A549 (cell line): ENCODE results near the gene KCNMA1. TPM values are rescaled to one million over a fixed set of nuclear protein-coding genes. Genes with fewer than 3 reads are reported as not detected.
A peak's percentile ranks its signal among the peaks of the same experiment; 100 is the strongest.

Experiments
- ATAC-seq, 2 experiments: fragments of 200-7000 bp in 1 of 2; fragments of >200 bp in 1 of 2; cut with Nextera tagmentation in 1 of 2; cut with Tn5 transposase in 1 of 2; 3 replicates each; pipeline versions ENCODE4 v1.8.0 to v1.9.1; 2018 to 2020; ENCODE audit warnings: mild to moderate bottlenecking in 1 of 2, moderate library complexity in 1 of 2
- CTCF ChIA-PET: fragments of 300-600 bp; sonication (Branson Sonifier 250); formaldehyde crosslinking; extraction: SDS; loops from one replicate; lab custom pipeline; 2021; ENCODE audit warnings: antibody characterized with exemption, inconsistent platforms; lab: Yijun Ruan, JAX
- POLR2A ChIA-PET: fragments of 350-600 bp; formaldehyde crosslinking; extraction: SDS; loops from one replicate; lab custom pipeline; 2021; ENCODE audit warnings: antibody characterized with exemption, inconsistent platforms; lab: Yijun Ruan, JAX
- DNase-seq, 2 experiments: peaks; one replicate each; pipeline versions ENCODE4 v3.0.0 to v3.0.0-alpha.2; 2011 to 2016; ENCODE audit warnings: low read depth in 1 of 2, low spot score in 1 of 2
- FAIRE-seq: peaks from 2 replicates; lab custom pipeline; 2011; peaks lifted over from hg19 to GRCh38; lab: Jason Lieb, UNC
- H3K27ac ChIP-seq, 2 experiments: fragments of >200 bp; sonication (Bioruptor Twin); formaldehyde crosslinking; 3 replicates each; pipeline ENCODE4 v1.5.1; 2016 to 2017
- H3K4me1 ChIP-seq: fragments of >200 bp; sonication (Bioruptor Twin); formaldehyde crosslinking; 3 replicates; pipeline ENCODE4 v1.6.1; 2016
- H3K4me2 ChIP-seq: fragments of >200 bp; sonication (Bioruptor Twin); formaldehyde crosslinking; 3 replicates; pipeline ENCODE4 v1.6.1; 2016
- H3K4me3 ChIP-seq: fragments of >200 bp; sonication (Bioruptor Twin); formaldehyde crosslinking; 3 replicates; pipeline ENCODE4 v1.5.1; 2016
- H3K9me3 ChIP-seq: fragments of >200 bp; sonication (Bioruptor Twin); formaldehyde crosslinking; 3 replicates; pipeline ENCODE4 v1.6.1; 2016
- BHLHE40 ChIP-seq: IDR thresholded peaks from 2 replicates; pipeline ENCODE4 v1.6.1; 2012; ENCODE audit warnings: low read depth, low read length, inconsistent platforms
- CBX8 ChIP-seq: fragments of 200-600 bp; sonication (generic); IDR thresholded peaks from 2 replicates; pipeline ENCODE4 v1.6.1; 2016
- CHD4 ChIP-seq: fragments of 200-600 bp; sonication (generic); IDR thresholded peaks from 2 replicates; pipeline ENCODE4 v1.6.1; 2016; ENCODE audit warnings: antibody characterized with exemption, mild to moderate bottlenecking, borderline replicate concordance
- CTCF ChIP-seq: fragments of >200 bp; sonication (Bioruptor Twin); formaldehyde crosslinking; IDR thresholded peaks from 3 replicates; pipeline ENCODE4 v1.5.1; 2016
- E2F6 ChIP-seq: IDR thresholded peaks from 2 replicates; pipeline ENCODE4 v1.6.1; 2012; ENCODE audit warnings: low read depth, borderline replicate concordance
- EHMT2 ChIP-seq: fragments of 200-600 bp; sonication (generic); IDR thresholded peaks from 2 replicates; pipeline ENCODE4 v1.6.1; 2016; ENCODE audit warnings: antibody characterized with exemption, low read depth, mild to moderate bottlenecking, moderate library complexity
- FOSL2 ChIP-seq, 2 experiments: fragments of 450-650 bp in 1 of 2; fragments of >200 bp in 1 of 2; sonication (Bioruptor Twin) in 1 of 2; formaldehyde crosslinking; IDR thresholded peaks; 2 replicates each; pipeline versions ENCODE4 v1.5.0 to v1.6.1; 2016 to 2020; ENCODE audit warnings: mild to moderate bottlenecking in 1 of 2, moderate library complexity in 1 of 2
- MAZ ChIP-seq: fragments of 150-350 bp; IDR thresholded peaks from 2 replicates; pipeline ENCODE4 v1.6.1; 2014; ENCODE audit warnings: antibody characterized with exemption, low read depth, low read length, borderline replicate concordance
- POLR2A ChIP-seq: IDR thresholded peaks from 2 replicates; pipeline ENCODE4 v1.6.1; 2012; ENCODE audit warnings: mild to moderate bottlenecking, low read length
- REST ChIP-seq: fragments of 200-600 bp; sonication (generic); IDR thresholded peaks from 2 replicates; pipeline ENCODE4 v1.6.1; 2016; ENCODE audit warnings: antibody characterized with exemption, mild to moderate bottlenecking, moderate library complexity
- RFX5 ChIP-seq: fragments of 450-650 bp; IDR thresholded peaks from 2 replicates; pipeline ENCODE4 v1.7.1; 2014; ENCODE audit warnings: antibody characterized with exemption, mild to moderate bottlenecking, moderate library complexity
- SREBF2 ChIP-seq: fragments of 450-650 bp; IDR thresholded peaks from 2 replicates; pipeline ENCODE4 v1.6.1; 2014; ENCODE audit warnings: mild to moderate bottlenecking, moderate library complexity
- USF2 ChIP-seq: fragments of 450-650 bp; IDR thresholded peaks from 2 replicates; pipeline ENCODE4 v1.6.1; 2014; ENCODE audit warnings: antibody characterized with exemption
- ZFP36 ChIP-seq: fragments of 450-650 bp; IDR thresholded peaks from 2 replicates; pipeline ENCODE4 v1.6.1; 2014; ENCODE audit warnings: borderline replicate concordance; ENCODE audit not compliant: partially characterized antibody
- ZNF302 ChIP-seq: fragments of 250-450 bp; sonication (Bioruptor Pico); IDR thresholded peaks from 2 replicates; pipeline ENCODE4 v1.9.0; 2021; ENCODE audit warnings: inconsistent platforms, mild to moderate bottlenecking, moderate library complexity
- WGBS: methylation state at CpG from one replicate; pipeline ENCODE4 v1.1.6; 2017; ENCODE audit errors: missing lambda C conversion rate; 5-methylcytosine and 5-hydroxymethylcytosine counted together
- polyA plus RNA-seq, 4 experiments: library from polyadenylated mRNA; depleted of rRNA in 3 of 4; stranded (reverse); fragments of >200 nt; fragmentation: RNase III in 1 of 4; extraction: RNeasy Plus Mini Kit Qiagen cat#74134 plus additional on column Dnase treatment in 1 of 4; gene quantifications; 2 replicates in 3 of 4; 3 replicates in 1 of 4; pipeline ENCODE4 v1.2.3, GENCODE V29; 2011 to 2017

KCNMA1 gene
- polyA plus RNA-seq, 2 of the 4 experiments (the other 2 are of a cell fraction) = 14.9 to 30.6 TPM

- TF ChIP-seq REST (no peak), MAZ (no peak), SREBF2 (no peak), CTCF (no peak), RFX5 (no peak), ZFP36 (no peak)
Observed at GRCh38 chr10:77530011-77530410, 107.6 kb downstream of the KCNMA1 start (continued).

- ATAC-seq (no peak), FAIRE-seq (no peak), DNase-seq (no peak)
- ChIA-PET CTCF (interaction anchor here (0.7 to 1.3 kb wide), 6 partner anchors 10 to 363 kb away, joined by 3 to 4 read pairs (median 3); no protein-coding TSS in a partner anchor), POLR2A (no interaction called here)
- no peak overlapping the region for H3K4me2 ChIP-seq
- WGBS = 90% methylated on average over 3 of the region's 3 CpGs
- peak overlapping the region; percentile 85 to 89; a peak in 4 of 6 replicates for H3K27ac ChIP-seq
- H3K4me1 ChIP-seq = peaks cover 48% of the 10 kb centered on the region
- H3K9me3 ChIP-seq = no peaks in the 10 kb centered on the region
- no peak for TF ChIP-seq USF2
- no peak for TF ChIP-seq FOSL2 (IDR thresholded peaks at IDR 0.05)
- TF ChIP-seq FOSL2 (CRISPR knock-in tag; IDR thresholded peaks at IDR 0.05) = no peak
- TF ChIP-seq CHD4 = no peak
- TF ChIP-seq CTCF = no peak
- TF ChIP-seq EHMT2 = no peak
- TF ChIP-seq BHLHE40 = no peak
- TF ChIP-seq CBX8 = no peak
- TF ChIP-seq POLR2A = no peak
- no peak for TF ChIP-seq ZNF302 (CRISPR knock-in tag)
- H3K4me3 ChIP-seq = no peak overlapping the region
Observed at GRCh38 chr10:77529050-77529576, 108.5 kb downstream of the KCNMA1 start.

- ChIA-PET CTCF (interaction anchor here (0.6 kb wide), 1 partner anchor 77 kb away, joined by 3 read pairs; no protein-coding TSS in a partner anchor), POLR2A (no interaction called here)
- no peak for FAIRE-seq
- no peak for DNase-seq
- no peaks in the 10 kb centered on the region for H3K9me3 ChIP-seq
- H3K4me2 ChIP-seq = no peak overlapping the region
- H3K4me3 ChIP-seq = no peak overlapping the region
- no peak for ATAC-seq
- WGBS = 91% methylated on average over 2 of the region's 2 CpGs
- no peak for TF ChIP-seq E2F6
- TF ChIP-seq ZFP36 = peak; percentile 21
- H3K27ac ChIP-seq = peak overlapping the region in 1 of 2 experiments; percentile 58; a peak in 3 of 6 replicates
- H3K4me1 ChIP-seq = peaks cover 35% of the 10 kb centered on the region
Observed at GRCh38 chr10:77527839-77528238, 109.8 kb downstream of the KCNMA1 start.
